HG03521 (cell line): Measurements from ENCODE around the gene KCNAB2.
"Not testable (repeated sequence)": the region's sequence is repeated elsewhere in the genome, so short reads cannot be mapped to it uniquely, and the experiment has no call there.

Source experiments
- ATAC-seq: cut with Tn5 transposase; IDR thresholded peaks from one replicate; pipeline ENCODE4 v1.9.1; 2021; ENCODE audit warnings: mild to moderate bottlenecking, moderate library complexity; ENCODE audit not compliant: unreplicated experiment

KCNAB2 gene

DNA sequence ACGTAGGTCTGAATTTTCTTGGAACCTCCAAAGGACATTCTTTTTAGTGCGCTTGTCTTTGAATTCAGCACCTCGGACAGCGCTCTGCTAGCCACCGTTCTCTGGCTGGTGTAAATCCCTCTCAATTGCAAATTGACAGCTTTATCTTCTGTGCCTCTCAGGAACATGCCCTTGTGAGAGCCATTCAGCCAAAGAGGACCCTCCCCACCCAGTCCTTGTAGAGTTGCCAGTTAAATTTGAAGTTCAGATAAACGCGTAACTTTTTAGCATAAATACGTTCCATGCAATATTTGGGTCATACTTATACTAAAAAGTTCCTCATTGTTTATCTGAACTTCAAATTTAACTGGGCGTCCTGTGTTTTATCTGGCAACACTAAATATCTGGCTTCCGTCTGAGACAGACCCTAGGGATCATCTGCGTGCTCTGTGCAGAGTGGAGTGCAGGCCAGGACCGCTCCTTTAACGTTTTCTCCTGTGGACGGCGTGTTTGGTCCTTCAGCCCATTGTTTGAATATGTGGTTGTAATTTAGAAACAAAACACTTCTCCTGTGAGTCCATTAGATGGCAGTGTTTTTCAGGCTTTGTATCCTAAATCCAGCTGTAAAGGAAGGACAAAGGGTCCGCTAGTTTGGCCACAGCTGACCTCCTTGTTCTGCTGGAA lies 7.0 kb downstream of the KCNAB2 start:
- no peak for ATAC-seq

DNA sequence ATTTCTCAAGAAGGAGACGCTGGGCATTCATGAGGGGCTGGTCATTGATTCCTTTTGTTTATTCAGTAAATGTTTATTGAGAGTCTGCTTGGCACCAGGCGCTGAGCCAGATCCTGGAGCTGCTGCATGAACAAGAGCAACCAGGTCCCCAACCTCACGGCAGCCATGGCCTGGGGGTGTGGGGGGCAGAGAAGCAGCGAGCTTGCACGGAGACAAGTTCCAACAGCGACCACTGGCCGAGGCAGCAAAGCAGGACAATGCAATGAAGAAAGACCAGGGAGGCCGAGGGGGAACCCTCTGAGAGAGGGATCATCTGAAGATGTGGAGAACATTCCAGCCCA lies 7.5 kb downstream of the KCNAB2 start:
- ATAC-seq = no peak

DNA sequence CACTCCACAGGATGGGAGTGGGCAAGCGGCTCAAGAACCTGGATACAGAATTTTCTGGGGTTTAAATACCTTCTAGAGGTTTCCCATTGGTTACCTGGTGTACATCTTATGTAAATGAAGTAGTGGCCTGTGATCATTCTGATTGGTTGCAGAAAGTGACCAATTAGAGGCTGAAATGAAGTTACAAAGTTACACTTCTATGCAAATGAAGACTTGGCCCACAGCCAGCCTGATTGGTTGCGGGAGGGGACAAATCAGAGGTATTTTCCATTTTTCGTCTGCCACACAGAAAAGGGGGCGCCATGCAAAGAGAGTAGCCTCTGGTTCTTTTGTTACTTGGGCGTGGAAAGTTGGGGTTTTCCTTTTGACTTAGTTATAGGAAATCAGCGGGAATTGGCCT lies 8.9 kb downstream of the KCNAB2 start:
- ATAC-seq = no peak

- no peak for ATAC-seq
These were observed 10.9 kb downstream of the KCNAB2 start for GRCh38 chr1:6056572-6056948.

DNA sequence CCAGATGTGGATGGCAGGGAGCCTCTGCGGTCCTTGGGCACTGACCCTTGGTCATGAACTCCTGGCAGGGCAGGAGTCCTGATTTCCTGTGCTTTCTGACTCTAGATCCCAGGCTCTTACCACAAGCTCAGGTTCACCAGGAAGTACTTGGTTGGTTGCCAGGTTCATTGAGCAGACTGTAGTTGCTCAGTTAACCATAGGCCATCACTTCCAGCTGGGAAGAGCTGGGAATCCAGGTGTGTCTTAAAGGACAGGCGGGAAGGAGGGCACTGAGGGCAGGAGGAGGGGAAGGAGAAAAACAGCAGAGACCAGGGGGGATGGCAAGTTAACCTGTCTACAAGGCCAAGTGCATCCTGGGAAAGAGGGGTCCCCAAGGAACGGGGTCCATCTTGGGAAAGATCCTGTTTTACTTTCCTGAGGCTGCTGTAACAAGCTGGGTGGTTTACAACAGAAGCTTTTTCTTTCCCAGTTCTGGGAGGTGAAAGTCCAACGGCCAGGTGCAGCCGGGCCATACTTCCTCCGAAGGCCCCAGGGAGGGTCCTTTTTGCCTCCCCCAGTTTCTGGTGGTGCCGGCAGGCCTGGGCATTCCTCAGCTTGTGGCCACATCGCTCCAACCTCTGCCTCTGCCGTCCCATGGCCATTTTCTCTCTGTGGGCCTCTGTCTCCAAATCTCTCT lies 11.6 kb downstream of the KCNAB2 start:
- no peak for ATAC-seq

GRCh38 chr1:6059866-6060265 lies 14.2 kb downstream of the KCNAB2 start:
- ATAC-seq = no peak

GRCh38 chr1:6062670-6063069 lies 17.0 kb downstream of the KCNAB2 start:
- no peak for ATAC-seq

GRCh38 chr1:6063532-6064053 lies 17.9 kb downstream of the KCNAB2 start:
- ATAC-seq = not testable (repeated sequence)

- no peak for ATAC-seq
These were observed 19.6 kb downstream of the KCNAB2 start for GRCh38 chr1:6065093-6065858.

- ATAC-seq = no peak
These were observed 21.0 kb downstream of the KCNAB2 start for GRCh38 chr1:6066680-6067079.

DNA sequence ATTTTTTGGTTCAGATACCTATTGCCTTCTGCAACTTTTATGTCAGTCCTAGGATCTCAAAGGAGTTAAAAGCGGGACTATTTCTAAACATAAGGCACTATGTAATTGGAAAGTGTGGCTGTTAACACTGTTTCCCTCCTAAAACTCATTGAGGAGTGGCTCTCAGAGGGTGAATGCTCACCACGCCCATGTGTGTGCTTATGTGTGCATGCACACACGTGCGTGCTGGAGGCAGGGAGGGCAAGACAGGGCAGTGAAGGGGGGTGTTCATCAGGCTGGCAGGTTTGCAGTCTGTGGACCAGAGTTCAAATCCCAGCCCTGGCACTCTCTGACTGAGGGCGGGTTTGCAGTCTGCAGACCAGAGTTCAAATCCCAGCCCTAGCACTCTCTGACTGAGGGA lies 22.4 kb downstream of the KCNAB2 start:
- no peak for ATAC-seq

GRCh38 chr1:6068932-6069331 lies 23.2 kb downstream of the KCNAB2 start:
- no peak for ATAC-seq

DNA sequence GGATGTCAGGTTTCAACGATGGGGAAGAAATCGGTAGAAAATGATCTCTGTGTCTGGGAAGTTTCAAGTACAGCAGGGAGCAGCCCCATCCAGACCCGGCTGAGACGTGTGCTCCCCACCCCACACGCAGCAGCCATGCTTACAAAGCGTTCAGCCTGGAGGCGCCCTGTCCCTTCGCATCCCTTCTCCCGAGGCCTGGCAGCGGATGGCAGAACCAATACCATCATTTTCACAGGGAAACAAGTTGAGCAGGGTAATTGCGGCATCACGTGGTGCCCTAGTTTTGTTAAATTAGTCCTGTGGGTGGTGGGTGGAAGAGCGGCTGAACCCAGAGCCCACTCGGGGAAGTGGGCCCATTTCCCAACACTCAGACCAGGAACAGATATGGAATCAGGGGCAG lies 23.9 kb downstream of the KCNAB2 start:
- ATAC-seq = no peak

DNA sequence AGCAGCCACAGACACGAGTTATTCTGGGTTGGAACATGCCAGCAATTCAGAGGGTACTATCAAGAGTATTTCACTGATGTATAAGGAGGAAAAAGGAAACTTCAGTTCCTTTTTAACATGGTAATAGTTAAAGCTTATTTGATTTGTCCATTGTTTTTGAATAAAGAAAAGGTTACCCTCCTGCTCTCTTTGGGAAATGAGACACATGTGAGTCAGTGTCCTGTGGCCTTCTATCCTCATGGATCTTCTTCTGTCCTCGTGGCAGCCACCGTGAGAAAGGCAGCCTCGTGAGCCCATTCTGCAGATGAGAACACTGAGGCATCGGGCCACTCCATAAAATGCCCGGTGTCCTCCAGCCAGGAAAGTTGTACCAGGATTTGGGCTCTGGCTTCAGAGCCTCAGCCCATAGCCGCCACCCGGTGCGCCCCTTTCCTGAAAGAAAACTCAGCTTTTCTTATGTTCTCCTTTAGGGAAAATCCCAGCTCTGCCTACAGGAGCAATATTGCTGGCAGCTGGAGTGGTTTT lies 24.8 kb downstream of the KCNAB2 start:
- no peak for ATAC-seq

- ATAC-seq = no peak
These were observed 25.5 kb downstream of the KCNAB2 start for GRCh38 chr1:6071219-6071618.

DNA sequence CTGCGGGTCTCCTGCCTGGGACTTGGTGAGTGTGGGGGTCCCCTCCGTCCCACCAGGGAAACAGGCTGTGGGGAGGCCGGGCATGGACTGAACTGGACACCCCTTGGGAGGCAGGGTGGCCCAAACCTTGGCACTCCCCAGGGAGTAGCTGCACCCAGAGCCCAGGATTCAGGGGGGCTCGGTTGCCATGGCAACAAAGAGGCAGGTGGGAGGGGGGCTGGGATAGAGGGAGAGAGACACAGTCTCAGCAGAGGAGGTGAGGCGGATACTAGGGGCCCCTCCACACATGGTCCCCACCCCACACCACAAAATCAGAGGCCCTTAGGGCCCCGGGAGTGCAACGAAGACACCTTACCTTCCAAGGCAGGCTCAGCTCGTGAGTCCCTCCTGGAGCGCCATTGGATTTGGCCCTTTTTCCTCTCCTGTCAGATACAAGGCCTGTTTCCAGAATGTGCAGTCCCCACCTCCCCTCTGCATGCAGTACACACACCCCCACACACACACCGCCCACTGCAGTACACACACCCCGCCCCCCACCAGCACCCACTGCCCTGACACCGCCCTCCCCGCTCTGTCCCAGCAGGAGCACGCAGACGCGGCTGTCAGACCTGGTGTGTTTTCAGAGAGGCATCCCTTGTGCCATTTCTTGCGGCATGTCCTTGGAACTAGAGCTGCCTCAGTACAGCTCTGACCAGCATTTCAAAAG lies 27.2 kb downstream of the KCNAB2 start:
- ATAC-seq = no peak

DNA sequence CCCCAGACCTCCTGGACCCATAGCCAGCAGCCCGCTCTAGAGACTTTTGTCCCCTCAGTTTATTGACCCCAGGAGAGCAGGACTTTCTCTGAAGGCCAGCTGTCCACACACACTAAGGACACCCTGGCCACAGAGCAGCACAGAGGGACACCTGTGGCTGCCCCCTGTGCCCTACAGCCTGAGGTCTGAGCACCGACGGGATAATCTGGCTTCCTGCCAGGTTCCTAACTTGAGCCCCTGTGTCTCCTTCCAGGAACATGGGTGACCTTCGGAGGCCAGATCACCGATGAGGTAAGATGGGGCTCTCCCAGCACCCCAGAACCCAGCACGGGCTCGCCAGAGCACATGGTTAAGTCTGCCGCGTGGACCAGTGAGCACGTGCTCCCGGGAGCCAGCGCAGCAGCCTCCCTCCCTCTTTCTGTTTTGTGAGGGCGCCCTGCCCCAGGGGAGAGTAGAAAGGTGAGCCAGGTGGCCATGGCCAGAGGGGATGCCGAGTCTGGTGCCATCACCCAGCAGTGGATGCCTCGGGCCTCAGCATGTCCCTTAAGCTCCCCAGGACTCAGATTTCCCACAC lies 27.9 kb downstream of the KCNAB2 start:
- ATAC-seq = no peak

- ATAC-seq = no peak
These were observed 28.7 kb downstream of the KCNAB2 start for GRCh38 chr1:6074192-6074901.

DNA sequence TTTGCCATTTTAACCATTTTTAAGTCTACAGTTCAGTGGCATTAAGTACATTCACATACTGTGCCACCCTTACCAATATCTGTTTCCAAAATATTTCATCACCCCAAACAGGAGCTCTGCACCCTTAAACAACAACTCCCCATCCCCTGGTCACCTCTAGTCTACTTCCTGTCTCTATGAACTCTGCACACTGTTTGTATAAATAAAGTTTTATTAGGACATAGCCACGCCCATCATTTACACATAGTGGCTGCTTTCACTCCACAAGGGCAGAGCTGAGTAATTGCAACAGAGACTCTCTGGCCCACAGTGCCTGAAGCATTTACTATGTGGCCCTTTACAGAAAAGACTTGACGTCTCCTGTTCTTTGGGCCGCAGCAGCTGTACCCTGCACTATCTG lies 30.1 kb downstream of the KCNAB2 start:
- ATAC-seq = no peak

- ATAC-seq = not testable (repeated sequence)
These were observed 31.4 kb downstream of the KCNAB2 start for GRCh38 chr1:6077061-6077460.
